ENCODE data around the gene PSMC3. TPM values are rescaled to one million over a fixed set of nuclear protein-coding genes. Genes with fewer than 3 reads are reported as not detected.

Gene PSMC3
- total RNA-seq: 100 to 1,000 TPM; 122 to 162 (median 155) TPM
- polyA plus RNA-seq: 170 TPM
- long read RNA-seq, donor 1, transcript PSMC3-212 (12 exons, 1,373 nt): major isoform, 264 of 289 reads
- long read RNA-seq, donor 1, partial matches to known transcripts: 7 of 289 reads
- long read RNA-seq, donor 1, other reads (novel, unspliced or antisense): 18 of 289 reads
- long read RNA-seq, donor 2, transcript PSMC3-212 (12 exons, 1,373 nt): major isoform, 140 of 162 reads
- long read RNA-seq, donor 2, partial matches to known transcripts: 12 of 162 reads
- long read RNA-seq, donor 2, other reads (novel, unspliced or antisense): 9 of 162 reads
- long read RNA-seq, donor 3, transcript PSMC3-212 (12 exons, 1,373 nt): major isoform, 590 of 651 reads
- long read RNA-seq, donor 3, partial matches to known transcripts: 18 of 651 reads
- long read RNA-seq, donor 3, other reads (novel, unspliced or antisense): 43 of 651 reads
- long read RNA-seq, donor 4, transcript PSMC3-212 (12 exons, 1,373 nt): major isoform, 132 of 150 reads
- long read RNA-seq, donor 4, partial matches to known transcripts: 9 of 150 reads
- long read RNA-seq, donor 4, other reads (novel, unspliced or antisense): 9 of 150 reads

DNA sequence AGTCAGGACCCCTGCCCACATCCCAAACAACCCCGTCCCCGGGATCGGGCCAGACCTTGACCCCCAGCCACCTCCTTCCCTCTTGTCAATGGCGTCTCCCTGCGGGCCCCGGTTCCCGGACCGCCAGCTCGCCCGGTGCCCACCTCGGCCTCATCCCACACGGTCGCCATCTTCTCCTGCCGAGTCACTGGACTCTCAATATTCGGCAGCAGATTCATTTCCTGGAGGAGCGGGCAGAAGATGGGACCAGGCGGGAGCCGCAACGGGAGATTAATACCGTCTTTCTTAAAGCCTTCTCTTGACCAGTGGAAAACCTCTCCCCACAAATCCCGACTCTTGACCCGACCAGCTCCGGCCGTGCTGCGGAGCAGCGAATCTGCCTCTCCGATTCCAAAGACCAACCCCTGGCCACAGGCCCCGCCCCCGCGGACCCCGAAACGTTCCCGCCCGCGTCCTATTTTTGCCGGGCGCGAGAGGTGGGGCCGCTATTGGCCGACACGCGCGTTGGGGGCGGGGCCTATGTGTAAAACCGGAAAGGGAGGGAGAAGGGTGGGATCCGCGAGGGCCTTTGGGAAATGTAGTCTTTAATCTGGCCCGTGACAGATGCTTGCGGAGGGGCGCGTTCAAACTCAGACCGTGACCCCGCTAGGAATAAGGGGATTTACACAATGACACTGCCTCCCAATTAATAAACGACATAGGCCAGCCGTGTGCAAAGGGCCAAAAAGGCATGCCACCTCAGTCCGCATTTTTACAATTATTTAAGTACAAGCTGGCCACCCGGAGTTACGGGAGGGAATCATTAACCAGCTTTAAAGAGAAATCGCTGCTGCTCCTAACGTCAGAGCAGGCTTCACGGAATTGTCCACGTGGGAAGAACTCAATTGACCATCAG lies at the start of gene PSMC3:
TSS of gene PSMC3 (minus strand) at position 378 of the 895 bp plus-strand sequence. CDS start at position 218, 160 bp downstream.
- Histone ChIP-seq H3K27me3 (ENCODE audit: control insufficient read depth, insufficient read depth) (no peaks in the 10 kb centered on the region), H3K4me3 (ENCODE audit: low read length) (peak within 1 kb of the TSS; percentile 96), H3K27ac (ENCODE audit: low read length) (peak within 1 kb of the TSS; percentile 92), H3K9me3 (ENCODE audit: control insufficient read depth, low read length) (no peaks in the 10 kb centered on the region), H3K4me1 (ENCODE audit: control insufficient read depth, insufficient read depth, low read length) (peaks cover 9% of the 10 kb centered on the region)
- intact Hi-C loops (cut with DNase I): no loop called here
- DNase-seq (peak; percentile 99 to 100 (median 99)), ATAC-seq (peak; percentile 97)
- under 1% methylated on average over 62 of the region's 62 CpGs for WGBS

DNA sequence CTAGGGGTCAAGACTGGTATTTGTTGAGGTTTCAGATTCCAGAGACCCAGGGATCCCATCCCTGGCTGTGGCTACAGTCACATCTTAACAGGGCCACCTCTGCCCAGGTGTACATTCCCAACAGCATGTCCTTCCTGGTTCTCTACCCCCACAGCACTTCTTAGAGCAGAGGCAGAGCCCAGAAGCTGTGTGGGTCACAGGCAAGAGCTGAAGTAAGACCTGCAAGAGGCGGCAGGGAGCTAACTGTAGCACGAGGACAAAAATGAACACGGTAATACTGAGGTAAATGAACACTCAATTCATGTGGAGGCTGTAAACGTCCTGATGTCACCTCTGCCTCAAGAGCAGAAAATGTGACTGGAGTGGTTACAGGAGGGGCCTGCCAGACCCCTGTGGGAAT lies 44.4 kb upstream of the PSMC3 start:
- Histone ChIP-seq H3K27me3 (ENCODE audit: control insufficient read depth, insufficient read depth) (no peaks in the 10 kb centered on the region), H3K4me1 (ENCODE audit: control insufficient read depth, insufficient read depth, low read length) (peaks cover 8% of the 10 kb centered on the region), H3K27ac (ENCODE audit: low read length) (no peak overlapping the region), H3K9me3 (ENCODE audit: control insufficient read depth, low read length) (no peaks in the 10 kb centered on the region), H3K4me3 (ENCODE audit: low read length) (no peak overlapping the region)
- intact Hi-C loops (cut with DNase I): no loop called here
- WGBS: 77% methylated on average over 4 of the region's 4 CpGs
- no peak for ATAC-seq
- no peak for DNase-seq

DNA sequence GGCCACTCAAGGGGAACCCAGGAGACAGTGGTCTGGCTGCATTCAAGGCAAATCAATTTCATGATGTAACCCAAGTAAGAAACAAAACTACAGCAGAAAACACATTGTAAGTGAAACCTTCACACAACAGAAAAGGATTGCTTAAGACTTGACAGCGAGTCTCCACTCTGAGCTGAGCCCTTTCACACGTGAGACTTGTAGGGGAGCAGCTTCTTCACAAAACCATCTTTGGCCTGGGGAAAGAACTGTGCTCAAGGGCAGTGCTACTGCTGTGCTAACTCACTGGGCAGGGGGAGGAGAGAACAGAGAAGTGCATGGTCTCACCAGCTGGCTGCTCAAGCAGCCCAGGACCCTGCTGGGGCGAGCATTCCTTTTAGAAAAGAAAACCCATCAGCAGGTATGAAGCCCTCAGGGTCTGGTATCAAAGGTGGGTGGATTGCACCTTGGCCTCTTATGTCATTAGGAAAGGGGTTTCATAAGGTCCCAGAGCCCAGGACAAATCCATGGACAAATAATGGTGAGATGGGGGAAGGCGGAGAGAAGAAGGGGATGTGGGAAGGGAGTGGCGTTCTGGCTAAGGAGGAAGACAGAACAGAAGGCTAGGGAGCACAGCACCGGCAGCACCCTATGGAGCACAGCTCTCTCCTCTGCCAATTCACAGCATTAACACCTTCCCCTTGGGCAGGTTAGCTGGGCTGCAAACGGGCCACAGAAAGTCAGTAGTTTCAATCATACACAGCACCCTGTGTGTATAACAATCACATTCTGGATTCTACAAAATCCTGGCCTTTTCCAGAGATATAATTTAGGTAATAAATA lies 43.3 kb upstream of the PSMC3 start:
- WGBS: 85% methylated on average over 7 of the region's 7 CpGs
- intact Hi-C loops (cut with DNase I): loop anchor here in 1 of 4 donors (10.0 kb wide), 1 partner anchor 85 kb away; the partner anchor contains the start of gene CELF1
- Histone ChIP-seq H3K27ac (ENCODE audit: low read length) (peak overlapping the region; percentile 22), H3K4me1 (ENCODE audit: control insufficient read depth, insufficient read depth, low read length) (peaks cover 8% of the 10 kb centered on the region), H3K4me3 (ENCODE audit: low read length) (no peak overlapping the region), H3K27me3 (ENCODE audit: control insufficient read depth, insufficient read depth) (no peaks in the 10 kb centered on the region), H3K9me3 (ENCODE audit: control insufficient read depth, low read length) (no peaks in the 10 kb centered on the region)
- no peak for DNase-seq
- ATAC-seq: no peak

DNA sequence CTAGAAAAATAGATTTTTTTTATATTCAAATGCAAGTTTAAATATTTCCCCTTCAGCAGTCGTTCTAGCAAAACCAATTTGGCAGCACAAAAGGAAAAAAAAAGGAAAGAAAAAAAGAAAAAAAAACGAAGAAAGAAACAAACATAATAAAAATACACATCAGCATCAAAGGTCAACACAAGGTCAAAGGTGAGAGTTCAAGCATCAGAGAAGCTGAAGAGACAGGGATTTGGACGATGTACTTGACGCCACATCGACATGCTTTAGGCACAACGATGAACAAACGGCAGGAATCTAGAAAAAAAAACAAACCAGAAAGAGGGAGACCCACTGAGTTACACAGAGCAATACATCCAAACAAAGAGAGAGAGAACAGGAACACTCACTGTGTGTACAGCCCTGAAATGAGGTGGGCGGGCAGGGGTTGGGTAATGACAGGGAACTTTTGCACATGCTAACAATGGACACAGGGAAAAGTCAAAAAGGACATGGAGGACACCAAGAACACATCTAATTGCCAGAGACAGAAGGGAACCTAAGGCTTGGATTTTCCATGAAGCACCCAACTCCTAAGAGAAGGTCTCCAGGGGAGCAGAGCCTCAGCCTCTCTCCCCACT lies 42.5 kb upstream of the PSMC3 start:
- no peaks in the 10 kb centered on the region for H3K27me3 ChIP-seq (ENCODE audit: control insufficient read depth, insufficient read depth)
- ATAC-seq (no peak), DNase-seq (no peak)
- no peak overlapping the region for H3K4me3 ChIP-seq (ENCODE audit: low read length)
- intact Hi-C loops (cut with DNase I): loop anchor here in 1 of 4 donors (10.0 kb wide), 1 partner anchor 86 kb away; the partner anchor contains the start of gene CELF1
- no peaks in the 10 kb centered on the region for H3K9me3 ChIP-seq (ENCODE audit: control insufficient read depth, low read length)
- peaks cover 8% of the 10 kb centered on the region for H3K4me1 ChIP-seq (ENCODE audit: control insufficient read depth, insufficient read depth, low read length)
- 64% methylated on average over 8 of the region's 8 CpGs for WGBS
- peak overlapping the region; percentile 22 for H3K27ac ChIP-seq (ENCODE audit: low read length)

GRCh38 chr11:47467357-47467756 lies 41.1 kb upstream of the PSMC3 start:
- DNase-seq (no peak), ATAC-seq (peak; percentile 10 to 36)
- no peaks in the 10 kb centered on the region for H3K9me3 ChIP-seq (ENCODE audit: control insufficient read depth, low read length)
- peak overlapping the region; percentile 5 for H3K27ac ChIP-seq (ENCODE audit: low read length)
- WGBS: 83% methylated on average over 7 of the region's 7 CpGs
- intact Hi-C loops (cut with DNase I): loop anchor here in 1 of 4 donors (10.0 kb wide), 1 partner anchor 87 kb away; the partner anchor contains the start of gene CELF1
- H3K4me3 ChIP-seq (ENCODE audit: low read length): no peak overlapping the region
- no peaks in the 10 kb centered on the region for H3K27me3 ChIP-seq (ENCODE audit: control insufficient read depth, insufficient read depth)
- peaks cover 8% of the 10 kb centered on the region for H3K4me1 ChIP-seq (ENCODE audit: control insufficient read depth, insufficient read depth, low read length)

- intact Hi-C loops (cut with DNase I): loop anchor here in 1 of 4 donors (10.0 kb wide), 1 partner anchor 88 kb away; the partner anchor contains the start of gene CELF1
- Histone ChIP-seq H3K4me1 (ENCODE audit: control insufficient read depth, insufficient read depth, low read length) (peaks cover 8% of the 10 kb centered on the region), H3K4me3 (ENCODE audit: low read length) (no peak overlapping the region)
These were observed 40.5 kb upstream of the PSMC3 start for GRCh38 chr11:47466701-47467250.

DNA sequence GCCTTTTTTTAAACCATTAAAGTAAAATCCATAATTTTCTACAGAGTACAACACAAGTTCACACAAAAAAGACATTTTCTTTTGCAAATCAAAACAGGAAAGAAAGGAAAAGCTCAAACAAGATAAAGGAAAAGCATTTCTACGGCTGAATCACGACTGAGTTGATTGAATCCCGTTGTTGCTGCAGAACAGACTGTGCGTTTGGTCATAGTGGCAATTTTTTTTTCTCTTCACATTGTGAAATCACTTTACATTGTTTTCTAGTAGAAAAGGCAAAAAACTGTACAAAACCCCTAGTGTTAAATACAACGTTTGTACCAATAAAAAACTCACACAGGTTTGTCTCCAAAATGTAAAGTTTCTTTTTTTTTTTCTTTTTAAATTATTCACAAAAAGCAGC lies 40.0 kb upstream of the PSMC3 start:
- H3K4me3 ChIP-seq (ENCODE audit: low read length): no peak overlapping the region
- 27% methylated on average over 5 of the region's 5 CpGs for WGBS

More at GRCh38 chr11:47466701-47467250, 40.5 kb upstream of the PSMC3 start:
- peak; percentile 42 to 75 (median 69) for DNase-seq
- Histone ChIP-seq H3K9me3 (ENCODE audit: control insufficient read depth, low read length) (no peaks in the 10 kb centered on the region), H3K27ac (ENCODE audit: low read length) (peak overlapping the region; percentile 46), H3K27me3 (ENCODE audit: control insufficient read depth, insufficient read depth) (no peaks in the 10 kb centered on the region)
- ATAC-seq: peak; percentile 68 to 75
- WGBS: 31% methylated on average over 4 of the region's 4 CpGs

GRCh38 chr11:47464483-47464882 lies 38.2 kb upstream of the PSMC3 start:
- DNase-seq (no peak), ATAC-seq (no peak)
- no peak overlapping the region for H3K27ac ChIP-seq (ENCODE audit: low read length)
- peaks cover 8% of the 10 kb centered on the region for H3K4me1 ChIP-seq (ENCODE audit: control insufficient read depth, insufficient read depth, low read length)
- H3K27me3 ChIP-seq (ENCODE audit: control insufficient read depth, insufficient read depth): no peaks in the 10 kb centered on the region
- intact Hi-C loops (cut with DNase I): loop anchor here in 1 of 4 donors (10.0 kb wide), 1 partner anchor 90 kb away; the partner anchor contains the start of gene CELF1
- no peaks in the 10 kb centered on the region for H3K9me3 ChIP-seq (ENCODE audit: control insufficient read depth, low read length)
- no peak overlapping the region for H3K4me3 ChIP-seq (ENCODE audit: low read length)
- 90% methylated on average over 5 of the region's 5 CpGs for WGBS

More for the DNA sequence above, 40.0 kb upstream of the PSMC3 start:
- intact Hi-C loops (cut with DNase I): loop anchor here in 1 of 4 donors (10.0 kb wide), 1 partner anchor 89 kb away; the partner anchor contains the start of gene CELF1
- DNase-seq (no peak), ATAC-seq (no peak)
- no peaks in the 10 kb centered on the region for H3K9me3 ChIP-seq (ENCODE audit: control insufficient read depth, low read length)
- H3K4me1 ChIP-seq (ENCODE audit: control insufficient read depth, insufficient read depth, low read length): peaks cover 8% of the 10 kb centered on the region
- H3K27me3 ChIP-seq (ENCODE audit: control insufficient read depth, insufficient read depth): no peaks in the 10 kb centered on the region
- no peak overlapping the region for H3K27ac ChIP-seq (ENCODE audit: low read length)

DNA sequence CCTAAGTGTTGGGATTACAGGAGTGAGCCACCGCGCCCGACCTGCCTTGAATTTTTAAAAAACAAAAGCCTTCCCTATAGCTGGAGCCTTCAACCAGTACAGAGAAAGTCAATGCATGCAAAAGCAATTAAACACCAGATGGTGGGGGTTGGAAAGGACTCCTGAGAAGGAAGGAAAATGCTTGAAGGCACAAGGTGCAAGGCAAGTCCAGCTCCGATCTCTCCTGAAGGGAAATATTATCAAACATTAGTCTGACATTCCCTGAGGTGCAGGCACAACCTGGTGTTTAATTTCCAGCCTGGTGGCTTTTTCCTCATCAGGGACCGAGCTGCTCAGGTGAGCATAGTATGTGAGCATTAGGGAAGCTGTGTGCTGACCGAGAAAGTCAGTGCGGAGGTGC lies 35.6 kb upstream of the PSMC3 start:
- DNase-seq (no peak), ATAC-seq (no peak)
- Histone ChIP-seq H3K9me3 (ENCODE audit: control insufficient read depth, low read length) (no peaks in the 10 kb centered on the region), H3K4me1 (ENCODE audit: control insufficient read depth, insufficient read depth, low read length) (peaks cover 3% of the 10 kb centered on the region), H3K4me3 (ENCODE audit: low read length) (no peak overlapping the region), H3K27ac (ENCODE audit: low read length) (no peak overlapping the region), H3K27me3 (ENCODE audit: control insufficient read depth, insufficient read depth) (no peaks in the 10 kb centered on the region)
- intact Hi-C loops (cut with DNase I): loop anchor here in 1 of 4 donors (10.0 kb wide), 1 partner anchor 93 kb away; the partner anchor contains the start of gene CELF1
- 94% methylated on average over 7 of the region's 7 CpGs for WGBS

Measured in right cardiac atrium (tissue), 5 donors.